MCF 10A (cell line): ENCODE data around the gene SOX6. TPM values are rescaled to one million over a fixed set of nuclear protein-coding genes. Genes with fewer than 3 reads are reported as not detected.
A peak's percentile ranks its signal among the peaks of the same experiment; 100 is the strongest.

Experiments used
- BruUV-seq: library from RNA; stranded (reverse); fragments of 400-500 nt; replicated peaks from 2 replicates; lab custom pipeline; 2021; lab: Mats Ljungman, UMichigan
- CTCF ChIA-PET: fragments of 300-600 bp; sonication (Branson Sonifier 250); formaldehyde crosslinking; extraction: SDS; loops from one replicate; lab custom pipeline; 2021; ENCODE audit warnings: antibody characterized with exemption, inconsistent platforms; lab: Yijun Ruan, JAX
- POLR2A ChIA-PET: fragments of 300-600, 350-650 bp; sonication (Branson Sonifier 250); formaldehyde crosslinking; extraction: SDS; loops from one replicate; lab custom pipeline; 2020; ENCODE audit warnings: antibody characterized with exemption, inconsistent platforms; lab: Yijun Ruan, JAX
- DNase-seq: peaks from one replicate; pipeline ENCODE4 v3.0.0-alpha.2; 2018; ENCODE audit not compliant: unreplicated experiment
- H3K27ac Mint-ChIP-seq: one replicate; pipeline ENCODE4 v1.8.0; 2022; ENCODE audit warnings: mild to moderate bottlenecking, low read depth, mixed read lengths; ENCODE audit not compliant: unreplicated experiment
- H3K27me3 Mint-ChIP-seq: one replicate; pipeline ENCODE4 v1.8.0; 2022; ENCODE audit warnings: mixed read lengths; ENCODE audit not compliant: insufficient read depth, unreplicated experiment
- H3K36me3 Mint-ChIP-seq: one replicate; pipeline ENCODE4 v1.8.0; 2022; ENCODE audit warnings: mild to moderate bottlenecking, moderate library complexity, mixed read lengths; ENCODE audit not compliant: insufficient read depth, unreplicated experiment
- H3K4me1 Mint-ChIP-seq: one replicate; pipeline ENCODE4 v1.8.0; 2022; ENCODE audit warnings: mixed read lengths; ENCODE audit not compliant: insufficient read depth, unreplicated experiment
- H3K4me3 Mint-ChIP-seq: one replicate; pipeline ENCODE4 v1.8.0; 2022; ENCODE audit warnings: mild to moderate bottlenecking, moderate library complexity, mixed read lengths; ENCODE audit not compliant: unreplicated experiment
- H3K9me3 Mint-ChIP-seq: one replicate; pipeline ENCODE4 v1.8.0; 2022; ENCODE audit warnings: mixed read lengths; ENCODE audit not compliant: unreplicated experiment
- CTCF ChIP-seq: fragments of 200-600 bp; IDR thresholded peaks from one replicate; pipeline ENCODE4 v1.8.0; 2022; ENCODE audit warnings: antibody characterized with exemption, mild to moderate bottlenecking; ENCODE audit not compliant: unreplicated experiment
- intact Hi-C: fragments of 100-400 bp; cut with micrococcal nuclease; formaldehyde crosslinking; loops from 2 replicates; pipeline ENCODE4 v1.14.1; 2022
- total RNA-seq: library from RNA; stranded (reverse); gene quantifications from 2 replicates; pipeline ENCODE4 v1.2.3, GENCODE V29; 2022

SOX6 gene
- total RNA-seq, 1 experiment from 2014 or later: 6.4 TPM

- POLR2A ChIA-PET: interaction anchor here (0.5 kb wide), 1 partner anchor 28 kb away, joined by 3 read pairs; no protein-coding TSS in a partner anchor
Observed at GRCh38 chr11:15937601-15938120, 418.7 kb downstream of the SOX6 start.

GRCh38 chr11:15936011-15936410 lies 420.3 kb downstream of the SOX6 start:
- no peak overlapping the region for H3K4me3 Mint-ChIP-seq
- H3K9me3 Mint-ChIP-seq: peaks cover 8% of the 10 kb centered on the region
- H3K27me3 Mint-ChIP-seq: no peaks in the 10 kb centered on the region
- CTCF ChIA-PET: interaction anchor here (1.1 to 1.5 kb wide), 3 partner anchors 9 to 13 kb away, joined by 3 to 5 read pairs (median 4); no protein-coding TSS in a partner anchor
- H3K36me3 Mint-ChIP-seq: no peaks in the 10 kb centered on the region
- no peak overlapping the region for H3K27ac Mint-ChIP-seq
- DNase-seq: no peak
- TF ChIP-seq CTCF: no peak
- intact Hi-C loops: no loop called here
- H3K4me1 Mint-ChIP-seq: peaks cover 9% of the 10 kb centered on the region
- BruUV-seq: no TSS peak
- POLR2A ChIA-PET: no interaction called here

More at GRCh38 chr11:15937601-15938120, 418.7 kb downstream of the SOX6 start:
- no TSS peak for BruUV-seq
- CTCF ChIA-PET: no interaction called here
- H3K27me3 Mint-ChIP-seq: no peaks in the 10 kb centered on the region
- no peak for DNase-seq
- no peak overlapping the region for H3K4me3 Mint-ChIP-seq
- H3K36me3 Mint-ChIP-seq: no peaks in the 10 kb centered on the region
- no peaks in the 10 kb centered on the region for H3K9me3 Mint-ChIP-seq
- intact Hi-C loops: no loop called here
- no peak for TF ChIP-seq CTCF
- no peak overlapping the region for H3K27ac Mint-ChIP-seq
- peaks cover 9% of the 10 kb centered on the region for H3K4me1 Mint-ChIP-seq

DNA sequence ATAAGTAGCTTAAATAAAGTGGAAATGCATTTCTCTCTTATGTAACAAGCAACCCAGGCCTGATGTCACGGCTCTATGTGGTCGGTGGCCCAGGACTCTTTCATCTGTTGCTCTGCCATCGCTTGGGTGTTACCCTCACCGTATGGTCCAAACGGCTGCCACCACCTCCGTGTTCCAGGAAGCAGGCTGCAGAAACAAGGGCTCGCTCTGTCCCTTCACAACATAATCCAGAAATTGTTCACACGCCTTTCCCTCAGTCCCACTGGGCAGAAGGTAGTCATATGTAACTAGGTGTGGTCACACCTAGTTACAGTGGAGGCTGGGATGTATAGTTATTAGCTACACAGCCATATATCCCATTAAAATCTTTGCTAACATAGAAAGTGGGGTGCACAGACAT lies 421.0 kb downstream of the SOX6 start:
- no peak for DNase-seq
- peaks cover 8% of the 10 kb centered on the region for H3K9me3 Mint-ChIP-seq
- CTCF ChIA-PET: interaction anchor here (1.1 to 1.5 kb wide), 3 partner anchors 8 to 12 kb away, joined by 3 to 5 read pairs (median 4); no protein-coding TSS in a partner anchor
- H3K4me3 Mint-ChIP-seq: no peak overlapping the region
- no TSS peak for BruUV-seq
- H3K27me3 Mint-ChIP-seq: no peaks in the 10 kb centered on the region
- no peaks in the 10 kb centered on the region for H3K36me3 Mint-ChIP-seq
- POLR2A ChIA-PET: interaction anchor here (0.6 kb wide), 1 partner anchor 1241 kb away, joined by 3 read pairs; no protein-coding TSS in a partner anchor
- no peak overlapping the region for H3K27ac Mint-ChIP-seq
- TF ChIP-seq CTCF: no peak
- H3K4me1 Mint-ChIP-seq: peaks cover 9% of the 10 kb centered on the region
- intact Hi-C loops: no loop called here

DNA sequence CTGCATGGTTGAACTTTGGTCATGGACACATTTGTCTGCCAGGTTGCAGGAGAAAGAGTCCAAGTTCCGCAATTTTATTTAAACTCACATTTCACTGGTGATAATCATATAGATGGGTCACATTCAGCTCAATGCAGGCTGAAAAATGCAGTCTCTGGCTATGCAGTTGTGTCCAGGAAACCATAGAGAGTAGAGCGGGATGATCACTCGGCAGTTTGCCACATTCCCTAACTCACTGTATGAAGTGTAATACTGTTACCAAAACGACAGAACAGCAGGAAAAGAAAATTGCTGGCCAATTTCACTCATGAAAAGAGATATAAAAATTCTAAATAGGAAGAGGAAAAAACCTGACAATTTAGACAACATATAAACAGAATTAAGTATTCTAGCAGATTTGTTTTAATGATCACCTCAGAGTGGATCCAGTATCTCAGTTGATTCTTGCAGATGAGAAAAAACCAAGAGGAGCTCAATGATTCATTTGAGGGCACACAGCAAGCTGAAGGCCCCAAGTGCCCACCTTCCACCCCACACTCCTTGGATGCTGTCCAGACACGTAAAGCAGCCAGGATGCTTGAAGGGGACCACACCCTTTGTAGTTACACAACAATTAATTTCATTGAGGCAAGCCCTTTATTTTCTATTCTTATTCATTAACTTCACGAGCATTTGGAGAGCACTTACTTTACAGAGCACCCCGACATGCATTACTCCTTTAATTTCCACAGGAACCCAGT lies 422.3 kb downstream of the SOX6 start:
- Mint-ChIP-seq H3K4me3 (no peak overlapping the region), H3K27me3 (no peaks in the 10 kb centered on the region), H3K4me1 (peaks cover 9% of the 10 kb centered on the region), H3K36me3 (no peaks in the 10 kb centered on the region), H3K27ac (no peak overlapping the region), H3K9me3 (peaks cover 8% of the 10 kb centered on the region)
- DNase-seq: peak; percentile 19
- POLR2A ChIA-PET: no interaction called here
- BruUV-seq: no TSS peak
- no peak for TF ChIP-seq CTCF
- intact Hi-C loops: no loop called here
- CTCF ChIA-PET: interaction anchor here (0.6 to 0.9 kb wide), 3 partner anchors 9 to 35 kb away, joined by 3 to 4 read pairs (median 3); no protein-coding TSS in a partner anchor
